ENCODE results near the gene CYLD.

CYLD gene

DNA sequence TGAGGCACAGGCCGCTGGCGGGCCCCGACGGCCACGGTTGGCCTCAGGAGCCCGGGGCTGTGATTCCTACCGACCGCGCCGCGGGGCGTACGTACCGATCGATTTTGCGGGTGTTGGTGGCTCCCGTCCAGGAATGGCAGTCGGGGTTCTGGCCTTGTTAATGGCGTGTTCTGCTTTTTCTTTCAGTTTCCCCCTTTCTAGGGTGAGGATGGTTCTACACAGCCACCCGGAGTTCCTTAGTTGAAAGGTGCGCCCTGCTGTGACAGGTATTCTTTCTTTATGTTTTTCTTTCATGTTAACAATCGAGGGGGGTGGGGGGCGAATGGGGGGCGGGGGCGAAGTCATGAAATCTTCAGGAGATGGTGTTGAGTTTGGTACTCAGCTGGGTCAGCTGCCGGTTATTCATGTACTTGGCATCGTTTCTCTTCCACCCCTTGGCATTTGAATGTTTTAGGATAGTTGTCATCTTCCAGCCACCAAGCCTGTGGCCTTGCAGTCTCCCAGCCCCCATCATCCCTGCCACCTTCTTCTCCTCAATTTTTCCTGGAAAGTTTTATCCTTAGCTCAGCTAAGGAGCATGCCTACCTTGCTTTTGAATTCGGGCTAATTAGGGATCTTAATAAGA lies 802 bp downstream of the CYLD start:
- Histone ChIP-seq H3K27ac (ENCODE audit: low read depth, low read length) (no peak overlapping the region), H3K27me3 (ENCODE audit: control insufficient read depth, insufficient read depth, low read length) (no peaks in the 10 kb centered on the region), H3K9me3 (ENCODE audit: control insufficient read depth, insufficient read depth, low read depth, low read length) (no peaks in the 10 kb centered on the region), H3K36me3 (ENCODE audit: control insufficient read depth, insufficient read depth, low read length) (no peaks in the 10 kb centered on the region), H3K4me3 (ENCODE audit: low read depth, low read length) (peak overlapping the region; percentile 78), H3K9ac (ENCODE audit: low read length) (peak overlapping the region; percentile 55), H3K4me1 (ENCODE audit: control insufficient read depth, insufficient read depth, low read length) (peaks cover 30% of the 10 kb centered on the region)

DNA sequence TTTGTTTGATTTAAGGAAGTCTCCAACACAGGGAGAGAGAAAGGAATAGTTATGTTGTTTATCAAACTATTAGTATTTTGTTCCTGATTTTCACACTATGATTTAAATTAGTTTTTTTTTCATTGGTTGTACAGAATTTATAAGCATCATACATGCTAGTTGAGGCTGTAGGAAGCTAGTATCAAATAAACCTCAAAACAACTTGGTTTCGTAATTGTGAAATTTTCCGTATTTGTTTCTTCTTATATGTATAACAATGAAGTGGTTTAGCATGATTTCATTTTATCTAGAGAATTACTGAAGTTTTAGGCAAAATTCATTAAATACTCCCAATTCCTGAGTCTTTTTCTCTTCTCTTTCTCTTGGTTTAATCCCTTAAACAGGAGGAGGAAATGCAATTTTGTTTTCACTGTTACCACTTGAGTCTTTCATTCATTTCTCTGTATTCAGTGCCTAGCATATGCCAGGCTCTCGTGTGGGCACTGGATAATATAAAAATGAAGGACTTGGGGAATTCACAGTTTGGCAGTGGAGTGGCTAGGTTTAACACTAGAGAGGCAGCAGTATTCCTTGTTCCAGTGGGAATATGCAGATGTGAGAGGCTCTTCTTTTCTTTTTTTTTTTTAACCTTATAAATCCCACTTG lies 1.8 kb downstream of the CYLD start:
- Histone ChIP-seq H3K4me1 (ENCODE audit: control insufficient read depth, insufficient read depth, low read length) (peaks cover 30% of the 10 kb centered on the region), H3K4me3 (ENCODE audit: low read depth, low read length) (no peak overlapping the region), H3K27ac (ENCODE audit: low read depth, low read length) (no peak overlapping the region), H3K9me3 (ENCODE audit: control insufficient read depth, insufficient read depth, low read depth, low read length) (no peaks in the 10 kb centered on the region), H3K27me3 (ENCODE audit: control insufficient read depth, insufficient read depth, low read length) (no peaks in the 10 kb centered on the region), H3K36me3 (ENCODE audit: control insufficient read depth, insufficient read depth, low read length) (no peaks in the 10 kb centered on the region), H3K9ac (ENCODE audit: low read length) (no peak overlapping the region)

DNA sequence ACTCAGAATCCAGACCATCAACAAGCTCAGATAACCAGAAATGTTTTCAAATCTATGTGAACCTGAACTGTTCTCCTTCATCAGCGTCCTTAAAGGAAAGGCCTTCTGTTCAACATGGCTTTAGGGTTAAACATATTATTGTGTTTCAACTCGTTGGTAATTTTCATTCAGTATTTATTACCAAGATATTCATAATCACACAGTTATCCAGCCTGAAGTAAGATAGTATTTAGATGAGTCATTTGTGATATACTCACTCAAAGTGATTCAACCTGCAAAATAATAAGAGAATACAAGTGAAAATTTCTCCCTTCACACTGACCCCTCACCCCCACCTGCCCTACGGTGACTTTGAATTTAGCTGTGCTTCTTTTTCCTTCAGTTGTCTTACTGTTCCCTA lies 3.0 kb downstream of the CYLD start:
- Histone ChIP-seq H3K9me3 (ENCODE audit: control insufficient read depth, insufficient read depth, low read depth, low read length) (no peaks in the 10 kb centered on the region), H3K4me1 (ENCODE audit: control insufficient read depth, insufficient read depth, low read length) (peaks cover 30% of the 10 kb centered on the region), H3K27ac (ENCODE audit: low read depth, low read length) (no peak overlapping the region)

DNA sequence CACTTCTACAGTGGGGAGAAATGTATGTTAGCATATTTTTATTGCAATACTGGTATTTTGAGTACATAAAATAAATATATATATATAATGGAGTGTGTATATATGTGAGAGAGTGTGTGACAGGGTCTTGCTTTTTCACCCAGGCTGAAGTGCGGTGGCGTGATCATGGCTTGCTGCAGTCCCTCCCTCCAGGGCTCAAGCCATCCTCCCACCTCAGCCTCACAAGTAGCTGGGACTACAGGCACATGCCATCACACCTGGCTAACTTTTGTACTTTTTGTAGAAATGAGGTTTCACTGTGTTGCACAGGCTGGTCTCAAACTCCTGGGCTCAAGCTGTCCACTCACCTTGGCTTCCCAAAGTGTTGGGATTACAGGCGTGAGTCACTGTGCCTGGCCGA lies 4.1 kb downstream of the CYLD start:
- Histone ChIP-seq H3K27ac (ENCODE audit: low read depth, low read length) (no peak overlapping the region), H3K9me3 (ENCODE audit: control insufficient read depth, insufficient read depth, low read depth, low read length) (no peaks in the 10 kb centered on the region), H3K4me1 (ENCODE audit: control insufficient read depth, insufficient read depth, low read length) (peaks cover 30% of the 10 kb centered on the region), H3K9ac (ENCODE audit: low read length) (no peak overlapping the region), H3K36me3 (ENCODE audit: control insufficient read depth, insufficient read depth, low read length) (no peaks in the 10 kb centered on the region; the same call in 1 of the 2 replicates), H3K27me3 (ENCODE audit: control insufficient read depth, insufficient read depth, low read length) (no peaks in the 10 kb centered on the region), H3K4me3 (ENCODE audit: low read depth, low read length) (no peak overlapping the region)

More for the DNA sequence above, 3.0 kb downstream of the CYLD start:
- Histone ChIP-seq H3K9ac (ENCODE audit: low read length) (no peak overlapping the region), H3K36me3 (ENCODE audit: control insufficient read depth, insufficient read depth, low read length) (no peaks in the 10 kb centered on the region), H3K4me3 (ENCODE audit: low read depth, low read length) (no peak overlapping the region), H3K27me3 (ENCODE audit: control insufficient read depth, insufficient read depth, low read length) (no peaks in the 10 kb centered on the region)

DNA sequence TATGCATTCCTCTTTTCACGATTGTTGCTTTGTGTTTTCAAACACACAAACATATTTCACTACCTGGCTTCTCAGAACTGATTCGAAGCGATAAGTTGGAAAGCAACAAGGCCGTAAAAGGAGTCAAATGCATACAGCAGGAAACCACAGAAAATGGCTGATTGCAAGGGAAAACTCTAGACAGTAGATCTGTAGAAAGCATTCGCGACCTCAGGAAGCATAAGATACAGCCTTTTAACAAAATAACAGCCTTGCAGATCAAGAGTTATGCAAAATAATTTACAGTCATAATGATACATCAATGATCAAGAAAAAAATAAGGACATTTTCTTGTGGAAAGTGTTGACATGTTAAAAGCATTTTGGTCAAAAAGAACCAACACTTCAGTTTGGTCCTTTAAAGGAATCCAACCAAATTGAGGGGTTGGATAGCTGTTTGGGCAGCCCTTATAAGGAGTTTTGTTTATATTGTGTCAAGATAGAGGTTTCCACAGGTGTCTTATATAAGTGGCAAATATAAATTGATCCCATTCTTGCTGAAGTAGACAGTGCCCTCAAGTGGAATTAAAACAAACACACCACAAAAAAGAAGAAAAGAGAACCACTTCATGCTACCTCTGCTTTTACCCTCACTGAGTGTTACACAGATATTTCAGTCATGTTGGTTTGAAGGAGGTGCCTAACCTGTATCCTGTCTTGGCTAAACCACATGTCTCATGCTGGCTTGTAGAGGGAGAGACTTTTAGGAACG lies 5.5 kb downstream of the CYLD start:
- Histone ChIP-seq H3K4me3 (ENCODE audit: low read depth, low read length) (no peak overlapping the region), H3K9me3 (ENCODE audit: control insufficient read depth, insufficient read depth, low read depth, low read length) (no peaks in the 10 kb centered on the region), H3K36me3 (ENCODE audit: control insufficient read depth, insufficient read depth, low read length) (no peaks in the 10 kb centered on the region; the same call in 1 of the 2 replicates), H3K27ac (ENCODE audit: low read depth, low read length) (no peak overlapping the region), H3K9ac (ENCODE audit: low read length) (no peak overlapping the region), H3K27me3 (ENCODE audit: control insufficient read depth, insufficient read depth, low read length) (no peaks in the 10 kb centered on the region), H3K4me1 (ENCODE audit: control insufficient read depth, insufficient read depth, low read length) (peaks cover 26% of the 10 kb centered on the region)

DNA sequence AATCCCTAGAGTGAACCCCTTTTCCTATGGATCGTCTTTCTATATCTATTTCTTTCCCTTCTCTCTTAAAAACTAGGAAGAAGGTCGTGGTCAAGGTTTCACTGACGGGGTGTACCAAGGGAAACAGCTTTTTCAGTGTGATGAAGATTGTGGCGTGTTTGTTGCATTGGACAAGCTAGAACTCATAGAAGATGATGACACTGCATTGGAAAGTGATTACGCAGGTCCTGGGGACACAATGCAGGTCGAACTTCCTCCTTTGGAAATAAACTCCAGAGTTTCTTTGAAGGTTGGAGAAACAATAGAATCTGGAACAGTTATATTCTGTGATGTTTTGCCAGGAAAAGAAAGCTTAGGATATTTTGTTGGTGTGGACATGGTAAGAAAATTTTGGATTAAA lies 9.6 kb downstream of the CYLD start:
- no peak overlapping the region for H3K27ac ChIP-seq (ENCODE audit: low read depth, low read length)
- H3K9ac ChIP-seq (ENCODE audit: low read length) = no peak overlapping the region
- peaks cover 5% of the 10 kb centered on the region for H3K36me3 ChIP-seq (ENCODE audit: control insufficient read depth, insufficient read depth, low read length)

DNA sequence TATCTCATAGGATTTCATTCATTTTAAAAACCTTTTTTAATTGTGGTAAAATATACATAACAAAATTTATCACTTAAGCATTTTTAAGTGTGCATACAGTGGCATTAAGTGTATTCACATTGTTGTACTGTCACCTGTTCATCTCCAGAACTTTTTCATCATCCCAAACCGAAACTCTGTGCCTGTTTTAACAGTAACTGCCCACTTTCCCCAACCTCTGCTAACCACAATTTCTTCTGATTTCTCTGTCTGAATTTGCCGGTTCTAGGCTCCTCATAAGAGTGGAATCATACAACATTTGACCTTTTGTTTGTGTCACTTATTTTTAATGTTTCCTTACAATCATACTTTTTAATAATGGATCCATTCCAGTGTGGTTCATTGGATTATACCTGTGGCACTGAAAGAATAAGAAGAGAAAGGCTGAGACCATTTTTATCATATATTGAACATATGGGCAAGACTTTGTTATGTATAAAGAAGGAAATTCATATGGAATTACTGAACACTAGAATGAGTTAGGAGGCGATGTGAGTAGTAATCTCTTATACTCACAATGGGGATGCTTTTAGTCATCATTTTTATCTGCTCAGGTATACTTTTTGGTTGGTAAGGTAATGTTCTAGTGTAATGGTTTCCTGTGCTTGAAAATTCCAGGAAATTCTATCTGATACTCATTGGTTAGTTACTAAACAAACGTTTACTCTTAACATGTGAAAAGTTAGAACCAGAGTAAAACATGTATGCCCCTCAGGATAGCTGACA lies 10.8 kb downstream of the CYLD start:
- H3K9ac ChIP-seq (ENCODE audit: low read length) = no peak overlapping the region
- no peaks in the 10 kb centered on the region for H3K27me3 ChIP-seq (ENCODE audit: control insufficient read depth, insufficient read depth, low read length)
- H3K4me3 ChIP-seq (ENCODE audit: low read depth, low read length) = no peak overlapping the region
- no peaks in the 10 kb centered on the region for H3K4me1 ChIP-seq (ENCODE audit: control insufficient read depth, insufficient read depth, low read length)
- peaks cover 5% of the 10 kb centered on the region for H3K36me3 ChIP-seq (ENCODE audit: control insufficient read depth, insufficient read depth, low read length)
- H3K27ac ChIP-seq (ENCODE audit: low read depth, low read length) = no peak overlapping the region
- no peaks in the 10 kb centered on the region for H3K9me3 ChIP-seq (ENCODE audit: control insufficient read depth, insufficient read depth, low read depth, low read length)

More for the DNA sequence above, 9.6 kb downstream of the CYLD start:
- H3K4me1 ChIP-seq (ENCODE audit: control insufficient read depth, insufficient read depth, low read length) = peaks cover 3% of the 10 kb centered on the region
- no peaks in the 10 kb centered on the region for H3K27me3 ChIP-seq (ENCODE audit: control insufficient read depth, insufficient read depth, low read length)
- H3K4me3 ChIP-seq (ENCODE audit: low read depth, low read length) = no peak overlapping the region
- H3K9me3 ChIP-seq (ENCODE audit: control insufficient read depth, insufficient read depth, low read depth, low read length) = no peaks in the 10 kb centered on the region

DNA sequence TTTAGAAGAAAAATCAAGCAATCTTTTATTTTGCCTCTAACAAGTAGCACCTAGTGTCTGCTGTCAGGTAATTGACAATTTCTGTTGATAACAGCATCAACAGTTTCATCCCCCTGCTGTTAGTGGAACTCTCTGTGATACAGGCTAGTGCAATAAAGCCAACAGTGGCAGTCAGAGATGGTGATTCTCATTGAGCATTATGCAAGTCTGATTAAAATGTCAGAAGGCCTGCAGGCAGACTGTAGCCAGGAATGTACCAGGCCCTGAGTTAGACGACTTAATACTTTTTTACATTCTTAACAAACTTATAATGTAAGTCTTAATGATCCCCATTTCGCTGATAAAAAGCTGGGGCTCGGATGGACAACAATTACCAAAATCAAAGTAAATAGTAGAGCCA lies 14.6 kb downstream of the CYLD start:
- Histone ChIP-seq H3K9ac (ENCODE audit: low read length) (no peak overlapping the region), H3K36me3 (ENCODE audit: control insufficient read depth, insufficient read depth, low read length) (peaks cover 5% of the 10 kb centered on the region), H3K4me3 (ENCODE audit: low read depth, low read length) (no peak overlapping the region), H3K9me3 (ENCODE audit: control insufficient read depth, insufficient read depth, low read depth, low read length) (no peaks in the 10 kb centered on the region), H3K27ac (ENCODE audit: low read depth, low read length) (no peak overlapping the region), H3K4me1 (ENCODE audit: control insufficient read depth, insufficient read depth, low read length) (no peaks in the 10 kb centered on the region), H3K27me3 (ENCODE audit: control insufficient read depth, insufficient read depth, low read length) (no peaks in the 10 kb centered on the region)

DNA sequence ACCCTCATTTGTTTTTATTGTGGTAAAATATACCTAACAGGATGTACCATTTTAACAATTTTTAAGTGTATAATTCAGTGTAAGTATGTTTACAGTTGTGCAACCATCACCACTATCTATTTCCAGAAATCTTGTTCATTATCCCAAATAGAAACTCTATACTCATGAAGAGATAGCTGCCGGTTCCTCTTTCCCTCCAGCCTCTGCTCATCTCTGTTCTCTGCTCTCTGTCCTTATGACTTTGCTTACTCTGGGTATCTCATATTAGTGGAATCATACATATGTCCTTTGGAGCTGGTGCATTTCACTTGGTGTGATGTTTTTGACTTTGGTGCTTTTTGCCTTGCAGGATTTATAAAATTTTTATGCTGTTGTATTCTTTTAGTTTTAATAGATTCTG lies 19.4 kb downstream of the CYLD start:
- H3K36me3 ChIP-seq (ENCODE audit: control insufficient read depth, insufficient read depth, low read length) = no peaks in the 10 kb centered on the region; the same call in 1 of the 2 replicates
- H3K27me3 ChIP-seq (ENCODE audit: control insufficient read depth, insufficient read depth, low read length) = no peaks in the 10 kb centered on the region
- H3K9me3 ChIP-seq (ENCODE audit: control insufficient read depth, insufficient read depth, low read depth, low read length) = peaks cover 13% of the 10 kb centered on the region
- no peaks in the 10 kb centered on the region for H3K4me1 ChIP-seq (ENCODE audit: control insufficient read depth, insufficient read depth, low read length)
- no peak overlapping the region for H3K9ac ChIP-seq (ENCODE audit: low read length)
- no peak overlapping the region for H3K4me3 ChIP-seq (ENCODE audit: low read depth, low read length)
- H3K27ac ChIP-seq (ENCODE audit: low read depth, low read length) = no peak overlapping the region

DNA sequence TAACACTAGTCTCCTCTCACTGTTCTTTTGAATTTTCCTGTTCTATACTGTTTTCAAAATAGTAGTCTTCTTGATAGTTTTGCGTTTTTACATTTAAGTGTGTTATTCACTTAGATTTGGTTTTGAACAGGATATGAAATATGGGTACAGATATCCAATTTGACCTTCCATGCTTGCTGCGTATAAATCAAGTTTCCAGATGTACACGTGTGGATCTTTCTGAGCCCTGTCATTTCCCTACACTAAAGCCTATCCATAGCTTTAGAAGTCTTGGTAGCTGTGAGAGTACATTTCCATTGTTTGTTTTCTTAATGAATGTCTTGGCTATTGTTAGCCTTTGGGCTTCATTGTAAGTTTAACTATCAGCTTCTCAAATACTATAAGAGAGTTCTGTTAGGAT lies 20.4 kb downstream of the CYLD start:
- no peak overlapping the region for H3K9ac ChIP-seq (ENCODE audit: low read length)
- no peaks in the 10 kb centered on the region for H3K4me1 ChIP-seq (ENCODE audit: control insufficient read depth, insufficient read depth, low read length)
- peaks cover 17% of the 10 kb centered on the region for H3K9me3 ChIP-seq (ENCODE audit: control insufficient read depth, insufficient read depth, low read depth, low read length)
- H3K27ac ChIP-seq (ENCODE audit: low read depth, low read length) = no peak overlapping the region
- no peak overlapping the region for H3K4me3 ChIP-seq (ENCODE audit: low read depth, low read length)
- no peaks in the 10 kb centered on the region; the same call in 1 of the 2 replicates for H3K36me3 ChIP-seq (ENCODE audit: control insufficient read depth, insufficient read depth, low read length)
- H3K27me3 ChIP-seq (ENCODE audit: control insufficient read depth, insufficient read depth, low read length) = no peaks in the 10 kb centered on the region
